ENCODE results near the gene PRDM7.
"Not testable (repeated sequence)": the region's sequence is repeated elsewhere in the genome, so short reads cannot be mapped to it uniquely, and the experiment has no call there.

The PRDM7 gene

GRCh38 chr16:90070440-90070839 is 6.7 kb downstream of the PRDM7 start:
- DNase-seq, result no peak

- no peak for DNase-seq
These were observed 15.7 kb downstream of the PRDM7 start for GRCh38 chr16:90061437-90061836.

GRCh38 chr16:90057738-90058173 is 19.4 kb downstream of the PRDM7 start:
- no peak for DNase-seq

- DNase-seq, result not testable (repeated sequence)
These were observed 20.6 kb downstream of the PRDM7 start for GRCh38 chr16:90056521-90056920.

GRCh38 chr16:90055371-90055770 is 21.8 kb downstream of the PRDM7 start:
- DNase-seq, result no peak

GRCh38 chr16:90054554-90054953 is 22.6 kb downstream of the PRDM7 start:
- DNase-seq, result no peak

- no peak for DNase-seq
These were observed 23.1 kb downstream of the PRDM7 start for GRCh38 chr16:90053902-90054500.

- DNase-seq, result no peak
These were observed 26.2 kb downstream of the PRDM7 start for GRCh38 chr16:90050969-90051368.

- DNase-seq, result no peak
These were observed 28.3 kb downstream of the PRDM7 start for GRCh38 chr16:90048737-90049330.

- DNase-seq, result no peak
These were observed 28.8 kb downstream of the PRDM7 start for GRCh38 chr16:90048347-90048722.

- DNase-seq, result no peak
These were observed 29.3 kb downstream of the PRDM7 start for GRCh38 chr16:90047714-90048346.

- DNase-seq, result no peak
These were observed 30.0 kb downstream of the PRDM7 start for GRCh38 chr16:90046971-90047713.

GRCh38 chr16:90046122-90046970 is 30.8 kb downstream of the PRDM7 start:
- DNase-seq, result no peak

GRCh38 chr16:90044111-90044551 is 33.0 kb downstream of the PRDM7 start:
- no peak for DNase-seq

GRCh38 chr16:90043526-90043925 is 33.6 kb downstream of the PRDM7 start:
- DNase-seq, result no peak

- DNase-seq, result no peak
These were observed 34.1 kb downstream of the PRDM7 start for GRCh38 chr16:90042946-90043514.

GRCh38 chr16:90041896-90042473 is 35.1 kb downstream of the PRDM7 start:
- DNase-seq, result no peak

- no peak for DNase-seq
These were observed 36.7 kb downstream of the PRDM7 start for GRCh38 chr16:90040152-90041023.

- no peak for DNase-seq
These were observed 39.9 kb downstream of the PRDM7 start for GRCh38 chr16:90037276-90037675.

- no peak for DNase-seq
These were observed 41.2 kb downstream of the PRDM7 start for GRCh38 chr16:90035902-90036301.

GRCh38 chr16:90034504-90034903 is 42.6 kb downstream of the PRDM7 start:
- DNase-seq, result no peak
